ENCODE results near the gene HRH3. TPM values are rescaled to one million over a fixed set of nuclear protein-coding genes. Genes with fewer than 3 reads are reported as not detected.

The HRH3 gene
- not detected in 2 replicates for total RNA-seq

DNA sequence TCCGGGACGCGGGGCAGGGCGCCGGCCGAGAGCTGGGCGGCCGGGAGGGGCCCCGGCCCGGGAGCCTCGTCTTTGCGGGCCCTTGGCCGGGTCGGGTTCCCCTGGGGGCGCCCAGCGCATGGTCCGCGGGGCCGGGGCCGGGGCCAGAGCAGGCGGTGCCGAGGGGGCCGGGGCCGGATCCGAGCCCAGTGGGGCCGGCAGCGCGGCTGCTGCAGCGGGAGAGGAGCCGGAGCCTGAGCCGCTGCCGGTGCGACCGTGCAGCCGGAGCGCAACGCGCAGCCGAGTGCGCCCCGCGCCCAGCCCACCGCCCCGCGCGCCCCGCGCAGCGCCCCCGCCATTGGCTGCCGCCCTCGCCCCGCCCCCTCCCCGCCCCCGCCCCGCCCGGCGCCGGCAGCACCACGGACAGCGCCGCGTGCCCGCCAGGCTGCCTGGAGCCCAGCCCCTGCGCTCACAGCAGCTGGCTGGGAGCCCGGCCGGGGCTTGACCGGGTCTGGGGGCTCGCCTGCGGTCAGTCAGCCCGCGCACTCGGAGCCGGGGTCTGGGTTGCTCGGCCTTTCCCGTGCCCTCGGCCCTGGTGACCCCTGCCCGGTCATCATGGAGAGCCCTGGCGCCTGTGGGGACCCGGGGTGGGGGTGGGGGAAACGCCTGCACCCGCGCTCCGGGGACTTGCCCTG lies at the start of gene HRH3:
Gene HRH3 (minus strand): TSS at position 287 of the 674 bp plus-strand sequence. CDS start 308 bp downstream, outside the sequence.

DNA sequence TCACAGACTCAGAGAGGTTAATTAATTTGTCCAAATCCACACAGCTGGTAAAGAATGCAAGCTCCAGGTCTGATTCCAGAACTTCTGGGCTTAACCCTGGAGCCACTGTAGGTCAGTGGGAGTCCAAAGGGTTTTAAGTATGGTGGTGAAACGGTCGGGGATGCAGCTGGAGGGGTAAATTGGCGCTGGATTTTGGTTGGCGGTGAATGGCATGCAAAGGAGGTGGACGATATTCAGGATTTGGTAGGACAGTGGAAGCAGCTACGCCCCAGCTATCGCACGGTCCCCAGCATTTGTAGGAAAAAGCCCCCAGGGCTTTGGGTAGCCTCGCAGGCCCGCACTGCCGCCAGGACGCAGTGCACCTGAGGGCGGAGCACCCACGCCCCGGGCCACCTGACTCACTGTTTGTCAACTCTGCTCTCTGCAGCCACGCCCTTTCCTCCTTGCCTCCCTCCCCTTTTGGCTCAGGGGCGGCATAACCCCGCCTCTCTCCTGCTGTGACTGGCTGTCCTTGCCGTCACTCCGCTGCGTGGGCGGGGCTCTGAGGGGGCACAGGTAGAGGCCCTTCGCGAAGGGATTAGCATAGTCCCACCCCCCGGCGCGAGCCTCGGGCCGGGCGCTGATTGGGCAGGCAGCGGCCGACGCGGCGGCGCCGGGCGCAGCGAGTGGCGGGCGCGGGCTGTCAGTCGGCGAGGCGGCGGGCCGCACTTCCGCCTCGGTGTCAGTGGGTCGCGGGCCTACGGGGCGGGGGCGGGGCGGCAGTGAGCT lies 17.9 kb upstream of the HRH3 start, which contains the start of gene OSBPL2:
Gene OSBPL2 (plus strand): TSS at position 721 of the 768 bp plus-strand sequence. CDS start 17,664 bp downstream, outside the sequence.

DNA sequence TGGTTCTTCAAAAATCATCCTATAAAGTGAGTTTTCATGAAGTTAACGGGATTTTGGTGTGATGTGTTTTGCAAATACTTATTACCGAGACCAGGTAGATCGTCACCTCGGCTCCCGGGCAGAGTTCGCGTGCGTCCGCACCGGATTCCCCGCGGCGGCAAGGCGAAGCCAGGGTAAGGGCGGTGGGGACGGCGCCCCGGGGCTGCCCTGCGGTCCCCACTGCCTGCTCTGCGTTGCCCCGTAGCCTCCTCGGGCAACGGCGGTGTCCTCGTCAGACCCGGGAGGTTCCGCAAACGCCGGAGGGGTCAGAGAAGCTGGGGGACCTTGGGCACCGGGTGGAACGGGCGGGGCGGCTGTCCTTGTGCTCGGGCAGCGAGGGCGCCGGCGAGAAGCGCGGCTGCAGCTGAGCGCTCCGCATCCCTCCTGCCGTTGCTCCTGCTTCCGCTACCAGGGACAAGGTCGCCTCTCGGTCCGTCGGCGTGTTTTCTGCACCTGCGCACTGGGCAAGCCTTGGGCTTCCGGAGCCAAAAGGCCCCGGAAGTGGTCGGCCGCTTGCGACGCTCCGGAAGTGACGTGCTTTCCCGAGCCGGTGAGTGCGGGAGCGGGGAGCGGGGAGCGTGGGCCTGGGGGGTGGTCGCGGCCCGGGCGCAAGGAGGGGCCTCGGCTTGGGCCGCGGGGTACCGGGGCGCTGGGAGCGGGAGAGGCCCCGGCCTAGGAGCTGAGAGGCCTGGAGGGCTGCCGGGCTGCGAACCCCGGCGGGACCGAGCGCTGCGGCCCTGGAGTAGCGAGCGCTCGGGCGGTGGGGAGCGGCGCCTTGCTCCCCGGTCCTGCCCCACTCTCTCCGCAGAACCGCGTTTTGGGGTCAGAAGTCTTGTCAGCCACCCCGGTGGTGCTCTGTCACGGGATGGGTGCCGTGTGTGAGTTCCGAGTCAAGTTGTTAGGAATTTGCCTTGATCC lies 37.3 kb downstream of the HRH3 start, which contains the start of gene MTG2:
Gene MTG2 (plus strand): TSS at position 560 of the 957 bp plus-strand sequence. CDS start 10,393 bp downstream, outside the sequence.

Other genes starting within 250 kb of the HRH3 start
- 2.6 and 6.0 TPM in 2 replicates for gene TAF4, start 154.4 kb downstream of the HRH3 start, total RNA-seq
- gene LSM14B, start 97.8 kb downstream of the HRH3 start, total RNA-seq = 44.4 and 64.0 TPM in 2 replicates
- gene PSMA7, start 76.9 kb downstream of the HRH3 start, total RNA-seq = 230 and 426 TPM in 2 replicates
- gene SS18L1, start 76.5 kb downstream of the HRH3 start, total RNA-seq = 5.8 and 12.7 TPM in 2 replicates
- 25.8 and 27.1 TPM in 2 replicates for gene MTG2, start 37.2 kb downstream of the HRH3 start, total RNA-seq
- 23.3 and 27.8 TPM in 2 replicates for gene OSBPL2, start 18.2 kb upstream of the HRH3 start, total RNA-seq
- 88.7 and 94.4 TPM in 2 replicates for gene ADRM1, start 82.7 kb upstream of the HRH3 start, total RNA-seq
- 90.0 and 101 TPM in 2 replicates for gene LAMA5, start 147.0 kb upstream of the HRH3 start, total RNA-seq
- gene RPS21, start 166.8 kb upstream of the HRH3 start, total RNA-seq = 359 and 662 TPM in 2 replicates
- gene CABLES2, start 187.0 kb upstream of the HRH3 start, total RNA-seq = 1.0 and 1.7 TPM in 2 replicates
- not detected in 2 replicates for gene RBBP8NL, start 207.3 kb upstream of the HRH3 start, total RNA-seq